IMR-90 (cell line): ENCODE results near the gene PPAN. TPM values are rescaled to one million over a fixed set of nuclear protein-coding genes. Genes with fewer than 3 reads are reported as not detected.

Experiments
- ATAC-seq: fragments of 200-7000 bp; cut with Tn5 transposase; 2 replicates; pipeline ENCODE4 v1.9.1; 2020; ENCODE audit warnings: low read depth, mild to moderate bottlenecking, moderate library complexity
- BruUV-seq: library from RNA; stranded (reverse); fragments of 400-500 nt; replicated peaks from 2 replicates; lab custom pipeline; 2021; lab: Mats Ljungman, UMichigan
- CTCF ChIA-PET: fragments of 300-600 bp; formaldehyde crosslinking; extraction: SDS; loops from one replicate; lab custom pipeline; 2021; ENCODE audit warnings: antibody characterized with exemption; lab: Yijun Ruan, JAX
- POLR2A ChIA-PET: fragments of 300-600 bp; sonication (Branson Sonifier 250); formaldehyde crosslinking; loops from one replicate; lab custom pipeline; 2022; ENCODE audit warnings: antibody characterized with exemption; ENCODE audit not compliant: unreplicated experiment; lab: Charles Lee
- DNase-seq: peaks from one replicate; pipeline ENCODE4 v3.0.0; 2013
- H2AFZ ChIP-seq: replicated peaks from 2 replicates; pipeline ENCODE3; 2013; ENCODE audit warnings: low read length, mild to moderate bottlenecking; ENCODE audit not compliant: poor library complexity
- H2AK5ac ChIP-seq: 2 replicates; pipeline ENCODE4 v1.6.1; 2013; ENCODE audit warnings: low read depth, low read length, inconsistent platforms
- H2AK9ac ChIP-seq: replicated peaks from 2 replicates; pipeline ENCODE3; 2013; ENCODE audit warnings: mild to moderate bottlenecking, low read depth, low read length, moderate library complexity; ENCODE audit not compliant: poor library complexity
- H2BK120ac ChIP-seq: 2 replicates; pipeline ENCODE4 v1.6.1; 2013; ENCODE audit warnings: low read depth, low read length, inconsistent platforms
- H2BK15ac ChIP-seq: 3 replicates; pipeline ENCODE4 v1.6.1; 2013; ENCODE audit warnings: low read depth, low read length, inconsistent platforms
- H2BK20ac ChIP-seq: 2 replicates; pipeline ENCODE4 v1.6.1; 2013; ENCODE audit warnings: low read depth, mild to moderate bottlenecking, inconsistent platforms, low read length, moderate library complexity
- H2BK5ac ChIP-seq: 2 replicates; pipeline ENCODE4 v1.6.1; 2013; ENCODE audit warnings: mild to moderate bottlenecking, low read depth, low read length, inconsistent platforms; ENCODE audit not compliant: poor library complexity, severe bottlenecking
- H3K14ac ChIP-seq: replicated peaks from 2 replicates; pipeline ENCODE4 v1.6.1; 2013; ENCODE audit warnings: low read depth, low read length, inconsistent platforms
- H3K18ac ChIP-seq: 2 replicates; pipeline ENCODE4 v1.6.1; 2013; ENCODE audit warnings: low read depth, low read length, control low read depth
- H3K23ac ChIP-seq: 2 replicates; pipeline ENCODE4 v1.6.1; 2013; ENCODE audit warnings: low read depth, low read length, inconsistent platforms
- H3K27ac ChIP-seq: 2 replicates; pipeline ENCODE4 v1.5.1; 2013; ENCODE audit warnings: mild to moderate bottlenecking, control low read depth, low read length; ENCODE audit not compliant: insufficient read depth
- H3K27me3 ChIP-seq: 2 replicates; pipeline ENCODE4 v1.6.1; 2013; ENCODE audit warnings: low read length; ENCODE audit not compliant: control insufficient read depth, insufficient read depth
- H3K36me3 ChIP-seq: 2 replicates; pipeline ENCODE4 v1.6.1; 2013; ENCODE audit warnings: low read length, mixed read lengths; ENCODE audit not compliant: control insufficient read depth, insufficient read depth
- H3K4ac ChIP-seq: 2 replicates; pipeline ENCODE4 v1.6.1; 2013; ENCODE audit warnings: low read depth, low read length, inconsistent platforms
- H3K4me1 ChIP-seq: 2 replicates; pipeline ENCODE4 v1.6.1; 2013; ENCODE audit warnings: low read length, mixed read lengths; ENCODE audit not compliant: control insufficient read depth, insufficient read depth
- H3K4me2 ChIP-seq: 2 replicates; pipeline ENCODE4 v1.6.1; 2013; ENCODE audit warnings: low read depth, mild to moderate bottlenecking, control low read depth, low read length, moderate library complexity
- H3K4me3 ChIP-seq: 2 replicates; pipeline ENCODE4 v1.5.1; 2013; ENCODE audit warnings: low read depth, mild to moderate bottlenecking, control low read depth, low read length, moderate library complexity; ENCODE audit not compliant: insufficient read depth
- H3K56ac ChIP-seq: 2 replicates; pipeline ENCODE4 v1.6.1; 2013; ENCODE audit warnings: low read length, inconsistent platforms; ENCODE audit not compliant: insufficient read depth; ENCODE audit errors: extremely low read depth
- H3K79me1 ChIP-seq, 2 experiments: 2 replicates each; pipeline ENCODE4 v1.6.1; 2013; ENCODE audit warnings: low read length in 2 of 2, inconsistent platforms in 1 of 2, low read depth in 1 of 2
- H3K9ac ChIP-seq: 2 replicates; pipeline ENCODE4 v1.6.1; 2013; ENCODE audit warnings: low read depth, low read length, control low read depth
- H3K9me1 ChIP-seq: 2 replicates; pipeline ENCODE4 v1.6.1; 2013; ENCODE audit warnings: low read length, inconsistent platforms; ENCODE audit not compliant: insufficient read depth
- H3K9me3 ChIP-seq: 2 replicates; pipeline ENCODE4 v1.6.1; 2013; ENCODE audit warnings: low read length; ENCODE audit not compliant: control insufficient read depth, insufficient read depth
- H4K20me1 ChIP-seq: 2 replicates; pipeline ENCODE4 v1.6.1; 2013; ENCODE audit warnings: low read length, inconsistent platforms; ENCODE audit not compliant: insufficient read depth
- H4K5ac ChIP-seq: 2 replicates; pipeline ENCODE4 v1.6.1; 2013; ENCODE audit warnings: mild to moderate bottlenecking, low read depth, low read length, control low read depth
- H4K8ac ChIP-seq, 2 experiments: 2 replicates each; pipeline ENCODE4 v1.6.1; 2013; ENCODE audit warnings: low read depth in 2 of 2, low read length in 2 of 2, control low read depth in 1 of 2, inconsistent platforms in 1 of 2
- H4K91ac ChIP-seq: 2 replicates; pipeline ENCODE4 v1.6.1; 2013; ENCODE audit warnings: low read depth, low read length, inconsistent platforms; ENCODE audit not compliant: insufficient read depth
- BHLHE40 ChIP-seq: fragments of 150-350 bp; IDR thresholded peaks from 2 replicates; pipeline ENCODE4 v1.6.1; 2016; ENCODE audit warnings: mild to moderate bottlenecking, low read depth, low read length
- CEBPB ChIP-seq: IDR thresholded peaks from 2 replicates; pipeline ENCODE4 v1.6.1; 2012; ENCODE audit warnings: low read depth, low read length, improper control_type of control experiment
- CHD1 ChIP-seq: IDR thresholded peaks from 2 replicates; pipeline ENCODE4 v1.6.1; 2012; ENCODE audit warnings: low read depth, low read length, improper control_type of control experiment
- FOS ChIP-seq: fragments of 150-350 bp; IDR thresholded peaks from 2 replicates; pipeline ENCODE4 v1.6.1; 2016; ENCODE audit warnings: low read depth, low read length
- MAFK ChIP-seq: IDR thresholded peaks from 2 replicates; pipeline ENCODE4 v1.6.1; 2012; ENCODE audit warnings: low read depth, low read length, improper control_type of control experiment
- MAZ ChIP-seq: IDR thresholded peaks from 2 replicates; pipeline ENCODE4 v1.6.1; 2012; ENCODE audit warnings: low read depth, mild to moderate bottlenecking, low read length, improper control_type of control experiment, moderate library complexity, borderline replicate concordance
- MXI1 ChIP-seq: IDR thresholded peaks from 2 replicates; pipeline ENCODE4 v1.6.1; 2012; ENCODE audit warnings: low read depth, mild to moderate bottlenecking, low read length, moderate library complexity, borderline replicate concordance
- NFE2L2 ChIP-seq: fragments of 150-350 bp; IDR thresholded peaks from 2 replicates; pipeline ENCODE4 v1.6.1; 2016; ENCODE audit warnings: low read depth, mild to moderate bottlenecking, low read length
- POLR2A ChIP-seq: IDR thresholded peaks from 2 replicates; pipeline ENCODE4 v1.6.1; 2012; ENCODE audit warnings: mild to moderate bottlenecking, low read depth, low read length
- RAD21 ChIP-seq: IDR thresholded peaks from 2 replicates; pipeline ENCODE4 v1.6.1; 2012; ENCODE audit warnings: low read length, improper control_type of control experiment
- RCOR1 ChIP-seq: IDR thresholded peaks from 2 replicates; pipeline ENCODE4 v1.6.1; 2012; ENCODE audit warnings: mild to moderate bottlenecking, low read length, improper control_type of control experiment; ENCODE audit not compliant: insufficient replicate concordance
- RFX5 ChIP-seq: IDR thresholded peaks from 2 replicates; pipeline ENCODE4 v1.8.0; 2012; ENCODE audit warnings: low read depth, mild to moderate bottlenecking, low read length, moderate library complexity
- SMC3 ChIP-seq: fragments of 150-350 bp; IDR thresholded peaks from 2 replicates; pipeline ENCODE4 v1.6.1; 2016; ENCODE audit warnings: low read depth, mild to moderate bottlenecking, antibody characterized with exemption, low read length, moderate library complexity
- WGBS, 2 experiments: methylation state at CpG; one replicate each; pipeline versions ENCODE4 v1.1.5 to v1.1.7; 2013; ENCODE audit warnings: missing lambda C conversion rate in 2 of 2; ENCODE audit not compliant: insufficient read length in 1 of 2; ENCODE audit errors: extremely low coverage in 2 of 2; 5-methylcytosine and 5-hydroxymethylcytosine counted together
- dilution Hi-C: fragments of 300-500 bp; cut with HindIII; formaldehyde crosslinking; loops from one replicate; pipeline ENCODE4 v1.14.3; 2018; ENCODE audit warnings: low sequenced_read_pairs; ENCODE audit not compliant: unreplicated experiment
- in situ Hi-C: fragments of 300-500 bp; cut with MboI; formaldehyde crosslinking; loops from 3 replicates; pipeline ENCODE4 v1.14.3; 2019; ENCODE audit warnings: low sequenced_read_pairs, inconsistent platforms, mixed read lengths
- intact Hi-C: fragments of 100-400 bp; cut with micrococcal nuclease; formaldehyde crosslinking; loops from 2 replicates; pipeline ENCODE4 v1.10.0; 2022
- polyA plus RNA-seq, 3 experiments: library from polyadenylated mRNA; depleted of rRNA; stranded (reverse); fragments of >200 nt; gene quantifications; 2 replicates each; pipeline ENCODE4 v1.2.3, GENCODE V29; 2012; ENCODE audit warnings: low replicate concordance in 1 of 3
- total RNA-seq: library from RNA; depleted of rRNA; stranded (reverse); fragments of >200 nt; gene quantifications from 2 replicates; pipeline ENCODE4 v1.2.3, GENCODE V29; 2012
- TF ChIP-seq, protein P1 (sequence below): conservative IDR thresholded peaks from 2 replicates; pipeline ENCODE4 v1.5.1; 2012; ENCODE audit warnings: mild to moderate bottlenecking, low read depth, low read length, improper control_type of control experiment
- TF ChIP-seq, protein P2 (sequence below): fragments of 150-350 bp; IDR thresholded peaks from 2 replicates; pipeline ENCODE4 v1.6.1; 2016; ENCODE audit warnings: low read depth, mild to moderate bottlenecking, low read length, moderate library complexity, borderline replicate concordance
- TF ChIP-seq, protein P3 (sequence below): fragments of 150-350 bp; IDR thresholded peaks from 2 replicates; pipeline ENCODE4 v1.6.1; 2017; ENCODE audit warnings: mild to moderate bottlenecking, antibody characterized with exemption, low read length, low read depth

Gene PPAN
- total and polyA plus RNA-seq, 2 of the 4 experiments (the other 2 are of a cell fraction): 24.0 to 41.6 TPM

DNA sequence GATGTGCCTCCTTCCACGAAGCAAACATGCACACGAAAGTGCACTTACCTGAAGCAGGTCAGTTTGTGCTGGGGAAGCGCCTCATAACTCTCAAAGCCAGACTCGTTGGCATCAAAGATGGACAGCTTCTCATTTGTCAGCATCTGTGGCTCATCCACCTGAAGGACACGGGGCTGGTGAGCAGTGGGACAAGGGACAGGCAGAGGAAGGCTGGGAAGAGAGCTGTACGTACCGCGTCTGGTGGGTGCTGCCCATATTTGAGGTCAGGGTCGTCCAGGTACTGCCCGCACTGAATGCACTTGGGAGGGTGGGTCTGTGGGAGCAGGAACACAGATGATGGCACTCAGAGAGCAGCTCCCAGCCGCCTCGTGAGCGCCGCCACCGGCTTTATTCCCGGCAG, 53.4 kb downstream of the PPAN start:
- ChIA-PET CTCF (no interaction called here), POLR2A (no interaction called here)
- no peak overlapping the region for H3K27ac ChIP-seq
- no peak overlapping the region for H2BK120ac ChIP-seq
- H3K4me1 ChIP-seq: no peaks in the 10 kb centered on the region
- no peak overlapping the region for H3K14ac ChIP-seq
- H4K20me1 ChIP-seq: no peaks in the 10 kb centered on the region
- in situ Hi-C loops (no loop called here), intact Hi-C loops (no loop called here), dilution Hi-C loops (no loop called here)
- H2AK9ac ChIP-seq: no peak overlapping the region
- no peak overlapping the region for H3K56ac ChIP-seq
- no peak overlapping the region for H2AFZ ChIP-seq
- H3K23ac ChIP-seq: no peak overlapping the region
- no peak overlapping the region for H2BK5ac ChIP-seq
- ATAC-seq: no peak
- H4K5ac ChIP-seq: no peak overlapping the region
- no peak overlapping the region for H2BK20ac ChIP-seq
- no peaks in the 10 kb centered on the region for H3K9me3 ChIP-seq
- no peak overlapping the region for H4K91ac ChIP-seq
- no peak overlapping the region for H4K8ac ChIP-seq
- H3K18ac ChIP-seq: no peak overlapping the region
- BruUV-seq: no TSS peak
- WGBS, 2 experiments: 93% methylated on average over 8 of the region's 16 CpGs; no CpG with 5 or more reads in 1 of the 2 experiments
- H2AK5ac ChIP-seq: no peak overlapping the region
- TF ChIP-seq, protein P1, sequence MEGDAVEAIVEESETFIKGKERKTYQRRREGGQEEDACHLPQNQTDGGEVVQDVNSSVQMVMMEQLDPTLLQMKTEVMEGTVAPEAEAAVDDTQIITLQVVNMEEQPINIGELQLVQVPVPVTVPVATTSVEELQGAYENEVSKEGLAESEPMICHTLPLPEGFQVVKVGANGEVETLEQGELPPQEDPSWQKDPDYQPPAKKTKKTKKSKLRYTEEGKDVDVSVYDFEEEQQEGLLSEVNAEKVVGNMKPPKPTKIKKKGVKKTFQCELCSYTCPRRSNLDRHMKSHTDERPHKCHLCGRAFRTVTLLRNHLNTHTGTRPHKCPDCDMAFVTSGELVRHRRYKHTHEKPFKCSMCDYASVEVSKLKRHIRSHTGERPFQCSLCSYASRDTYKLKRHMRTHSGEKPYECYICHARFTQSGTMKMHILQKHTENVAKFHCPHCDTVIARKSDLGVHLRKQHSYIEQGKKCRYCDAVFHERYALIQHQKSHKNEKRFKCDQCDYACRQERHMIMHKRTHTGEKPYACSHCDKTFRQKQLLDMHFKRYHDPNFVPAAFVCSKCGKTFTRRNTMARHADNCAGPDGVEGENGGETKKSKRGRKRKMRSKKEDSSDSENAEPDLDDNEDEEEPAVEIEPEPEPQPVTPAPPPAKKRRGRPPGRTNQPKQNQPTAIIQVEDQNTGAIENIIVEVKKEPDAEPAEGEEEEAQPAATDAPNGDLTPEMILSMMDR: no peak
- TF ChIP-seq RFX5 (no peak), CEBPB (no peak), RCOR1 (no peak), CHD1 (no peak), BHLHE40 (no peak), NFE2L2 (no peak), RAD21 (no peak), MAFK (no peak), POLR2A (no peak), FOS (no peak), SMC3 (no peak), MAZ (no peak), MXI1 (no peak)
- TF ChIP-seq, protein P2, sequence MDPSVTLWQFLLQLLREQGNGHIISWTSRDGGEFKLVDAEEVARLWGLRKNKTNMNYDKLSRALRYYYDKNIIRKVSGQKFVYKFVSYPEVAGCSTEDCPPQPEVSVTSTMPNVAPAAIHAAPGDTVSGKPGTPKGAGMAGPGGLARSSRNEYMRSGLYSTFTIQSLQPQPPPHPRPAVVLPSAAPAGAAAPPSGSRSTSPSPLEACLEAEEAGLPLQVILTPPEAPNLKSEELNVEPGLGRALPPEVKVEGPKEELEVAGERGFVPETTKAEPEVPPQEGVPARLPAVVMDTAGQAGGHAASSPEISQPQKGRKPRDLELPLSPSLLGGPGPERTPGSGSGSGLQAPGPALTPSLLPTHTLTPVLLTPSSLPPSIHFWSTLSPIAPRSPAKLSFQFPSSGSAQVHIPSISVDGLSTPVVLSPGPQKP: no peak
- TF ChIP-seq, protein P3, sequence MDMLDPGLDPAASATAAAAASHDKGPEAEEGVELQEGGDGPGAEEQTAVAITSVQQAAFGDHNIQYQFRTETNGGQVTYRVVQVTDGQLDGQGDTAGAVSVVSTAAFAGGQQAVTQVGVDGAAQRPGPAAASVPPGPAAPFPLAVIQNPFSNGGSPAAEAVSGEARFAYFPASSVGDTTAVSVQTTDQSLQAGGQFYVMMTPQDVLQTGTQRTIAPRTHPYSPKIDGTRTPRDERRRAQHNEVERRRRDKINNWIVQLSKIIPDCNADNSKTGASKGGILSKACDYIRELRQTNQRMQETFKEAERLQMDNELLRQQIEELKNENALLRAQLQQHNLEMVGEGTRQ: no peak
- H3K4ac ChIP-seq: no peak overlapping the region
- no peaks in the 10 kb centered on the region for H3K9me1 ChIP-seq
- H3K9ac ChIP-seq: no peak overlapping the region
- H3K4me2 ChIP-seq: no peak overlapping the region
- no peaks in the 10 kb centered on the region for H3K27me3 ChIP-seq
- H3K4me3 ChIP-seq: no peak overlapping the region
- DNase-seq: no peak
- no peak overlapping the region for H2BK15ac ChIP-seq
- H3K79me1 ChIP-seq: peaks cover 10 to 24% of the 10 kb centered on the region in 2 experiments; a peak in 3 of 4 replicates
- H3K36me3 ChIP-seq: peaks cover 81% of the 10 kb centered on the region
